ENCODE data around the gene RBMS1.

The RBMS1 gene

GRCh38 chr2:160278879-160279177 is 214.8 kb downstream of the RBMS1 start:
- no peak for DNase-seq (ENCODE audit: extremely low spot score)
- ChIA-PET POLR2A (no interaction called here), CTCF (interaction anchor here (1.0 to 2.6 kb wide), 2 partner anchors 9 to 17 kb away, joined by 3 to 12 read pairs; no protein-coding TSS in a partner anchor)
- TF ChIP-seq CTCF (IDR thresholded peaks at IDR 0.05; ENCODE audit: control extremely low read depth, extremely low read depth, low read depth, missing control alignments), result no peak

GRCh38 chr2:160278101-160278878 is 215.3 kb downstream of the RBMS1 start:
- no peak for TF ChIP-seq CTCF (IDR thresholded peaks at IDR 0.05; ENCODE audit: control extremely low read depth, extremely low read depth, low read depth, missing control alignments)
- no peak for DNase-seq (ENCODE audit: extremely low spot score)
- CTCF ChIA-PET, result interaction anchor here (2.6 kb wide), 1 partner anchor 8 kb away, joined by 12 read pairs; no protein-coding TSS in a partner anchor
- POLR2A ChIA-PET, result no interaction called here

GRCh38 chr2:160277151-160277550 is 216.5 kb downstream of the RBMS1 start:
- POLR2A ChIA-PET, result no interaction called here
- CTCF ChIA-PET, result interaction anchor here (2.6 kb wide), 1 partner anchor 7 kb away, joined by 12 read pairs; no protein-coding TSS in a partner anchor

GRCh38 chr2:160275656-160276055 is 218.0 kb downstream of the RBMS1 start:
- POLR2A ChIA-PET, result no interaction called here
- no peak for TF ChIP-seq CTCF (IDR thresholded peaks at IDR 0.05; ENCODE audit: control extremely low read depth, extremely low read depth, low read depth, missing control alignments)
- CTCF ChIA-PET, result interaction anchor here (0.6 kb wide), 1 partner anchor 13 kb away, joined by 3 read pairs; no protein-coding TSS in a partner anchor
- DNase-seq (ENCODE audit: extremely low spot score), result no peak

More at GRCh38 chr2:160277151-160277550, 216.5 kb downstream of the RBMS1 start:
- DNase-seq (ENCODE audit: extremely low spot score), result no peak
- no peak for TF ChIP-seq CTCF (IDR thresholded peaks at IDR 0.05; ENCODE audit: control extremely low read depth, extremely low read depth, low read depth, missing control alignments)

GRCh38 chr2:160271171-160272086 is 222.2 kb downstream of the RBMS1 start:
- ChIA-PET CTCF (interaction anchor here (1.2 to 4.7 kb wide), 8 partner anchors 7 to 161 kb away, joined by 3 to 21 read pairs (median 7); no protein-coding TSS in a partner anchor), POLR2A (no interaction called here)
- no peak for TF ChIP-seq CTCF (IDR thresholded peaks at IDR 0.05; ENCODE audit: control extremely low read depth, extremely low read depth, low read depth, missing control alignments)
- no peak for DNase-seq (ENCODE audit: extremely low spot score)

- ChIA-PET CTCF (interaction anchor here (1.1 to 4.7 kb wide), 12 partner anchors 8 to 160 kb away, joined by 3 to 21 read pairs (median 6); no protein-coding TSS in a partner anchor), POLR2A (no interaction called here)
- DNase-seq (ENCODE audit: extremely low spot score), result no peak
- no peak for TF ChIP-seq CTCF (IDR thresholded peaks at IDR 0.05; ENCODE audit: control extremely low read depth, extremely low read depth, low read depth, missing control alignments)
These were observed 223.0 kb downstream of the RBMS1 start for GRCh38 chr2:160270571-160271113.

All from GM10248 (cell line).